Stomach smooth muscle (tissue), 2 donors: ENCODE data around the gene SRSF1.
"Not testable (repeated sequence)": the region's sequence is repeated elsewhere in the genome, so short reads cannot be mapped to it uniquely, and the experiment has no call there.

Experiments used
- H3K27ac ChIP-seq: one replicate; pipeline ENCODE4 v1.7.0; 2013; ENCODE audit warnings: mild to moderate bottlenecking, low read length, inconsistent platforms
- H3K27me3 ChIP-seq, 2 donors: one replicate each; pipeline ENCODE4 v1.7.0; 2013; ENCODE audit warnings: low read length in 2 of 2; ENCODE audit not compliant: insufficient read depth in 2 of 2, control insufficient read depth in 1 of 2
- H3K36me3 ChIP-seq, 2 donors: one replicate each; pipeline ENCODE4 v1.7.0; 2013; ENCODE audit warnings: low read length in 2 of 2; ENCODE audit not compliant: control insufficient read depth in 2 of 2, insufficient read depth in 2 of 2
- H3K4me1 ChIP-seq: one replicate; pipeline ENCODE4 v1.7.0; 2013; ENCODE audit warnings: low read length; ENCODE audit not compliant: control insufficient read depth, insufficient read depth
- H3K4me3 ChIP-seq, 2 donors: one replicate each; pipeline ENCODE4 v1.7.0; 2013; ENCODE audit warnings: low read length in 2 of 2
- H3K9ac ChIP-seq, 2 donors: one replicate each; pipeline ENCODE4 v1.7.0; 2013; ENCODE audit warnings: low read length in 2 of 2, mild to moderate bottlenecking in 1 of 2
- H3K9me3 ChIP-seq, 2 donors: one replicate each; pipeline ENCODE4 v1.7.0; 2013; ENCODE audit warnings: low read length in 2 of 2; ENCODE audit not compliant: control insufficient read depth in 2 of 2
- donor health status: healthy.
- donor health status: Pancreatic carcinoma.

SRSF1 gene

DNA sequence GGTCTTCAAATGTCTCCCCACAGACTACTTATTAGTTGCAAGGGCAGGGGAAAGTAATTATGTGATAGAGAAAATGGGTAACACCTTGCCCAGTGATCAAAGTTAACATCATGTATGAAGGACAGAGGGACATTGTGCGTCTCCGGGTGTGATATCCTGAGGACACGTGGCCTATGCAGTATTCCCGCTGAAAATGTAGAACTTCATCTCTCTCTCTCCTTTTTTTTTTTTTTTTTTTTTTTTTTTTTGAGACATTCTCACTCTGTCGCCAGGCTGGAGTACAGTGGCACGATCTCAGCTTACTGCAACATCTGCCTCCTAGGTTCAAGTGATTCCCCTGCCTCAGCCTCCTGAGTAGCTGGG is 43.9 kb downstream of the SRSF1 start:
- Histone ChIP-seq H3K36me3 (no peaks in the 10 kb centered on the region), H3K27me3 (no peaks in the 10 kb centered on the region), H3K9ac (no peak overlapping the region), H3K27ac (no peak overlapping the region), H3K4me1 (no peaks in the 10 kb centered on the region), H3K4me3 (no peak overlapping the region), H3K9me3 (no peaks in the 10 kb centered on the region)

DNA sequence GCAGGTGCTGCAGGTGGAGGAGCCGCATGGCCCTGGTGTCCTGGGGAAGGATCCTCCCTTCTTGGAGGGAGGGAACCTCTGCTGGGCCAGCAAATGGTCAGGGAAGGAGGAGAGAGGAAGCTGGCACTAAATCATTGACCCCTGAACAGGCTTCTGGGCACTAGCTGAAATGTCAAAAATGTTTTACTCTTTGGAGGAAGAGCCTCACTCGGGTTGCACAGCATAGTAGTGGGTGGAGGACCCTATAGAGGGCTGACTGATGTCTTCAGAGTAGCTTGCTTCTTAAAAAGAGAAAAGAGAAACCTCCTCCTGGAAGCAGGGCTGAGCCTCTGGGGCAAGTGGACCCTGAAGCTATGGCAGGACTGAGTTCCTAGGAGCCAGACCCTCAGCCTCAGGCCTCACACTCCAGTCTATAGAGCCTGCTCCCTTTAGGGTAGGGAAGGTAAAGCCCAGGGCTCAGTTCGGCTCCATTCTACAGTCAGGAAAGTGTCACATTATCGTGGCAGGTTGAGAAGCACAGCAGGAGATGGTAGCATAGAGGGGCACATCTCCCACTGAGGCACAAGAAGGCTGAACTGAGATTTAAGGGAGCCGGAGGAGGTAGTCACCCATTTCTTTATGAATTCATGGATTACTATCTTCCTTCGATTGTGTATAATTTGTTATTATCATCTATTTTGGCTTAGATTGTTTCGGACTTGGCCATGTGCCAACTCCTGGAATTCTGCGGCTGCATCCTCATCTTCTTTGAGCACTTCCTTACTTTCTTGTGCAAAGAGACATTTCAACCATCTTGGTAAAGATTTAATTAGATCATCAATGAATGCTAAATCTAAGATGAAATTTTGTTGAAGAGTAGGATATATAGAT is 44.5 kb downstream of the SRSF1 start:
- Histone ChIP-seq H3K9me3 (no peaks in the 10 kb centered on the region), H3K27me3 (no peaks in the 10 kb centered on the region), H3K4me3 (no peak overlapping the region), H3K4me1 (no peaks in the 10 kb centered on the region), H3K27ac (no peak overlapping the region), H3K9ac (no peak overlapping the region), H3K36me3 (no peaks in the 10 kb centered on the region)

DNA sequence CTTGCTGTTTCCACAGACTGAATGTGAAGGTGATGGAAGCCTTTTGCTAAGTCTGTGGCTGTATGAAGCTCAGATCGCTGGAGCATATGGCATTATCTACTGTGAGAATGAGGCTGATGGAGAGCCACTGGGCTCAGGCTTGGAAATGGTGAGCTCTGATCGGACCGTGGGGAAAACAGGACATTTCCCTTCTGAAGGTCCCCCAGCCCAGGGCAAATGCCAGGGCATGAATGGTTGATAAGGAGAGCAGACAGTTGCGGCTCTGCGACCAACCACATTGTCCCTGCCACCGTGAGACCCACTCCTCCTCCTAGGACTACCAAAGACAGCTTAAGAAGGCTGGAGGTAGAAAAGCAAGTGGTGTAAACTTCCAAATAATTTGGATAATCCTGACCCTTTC is 47.1 kb downstream of the SRSF1 start:
- H3K4me1 ChIP-seq = peaks cover 11% of the 10 kb centered on the region

DNA sequence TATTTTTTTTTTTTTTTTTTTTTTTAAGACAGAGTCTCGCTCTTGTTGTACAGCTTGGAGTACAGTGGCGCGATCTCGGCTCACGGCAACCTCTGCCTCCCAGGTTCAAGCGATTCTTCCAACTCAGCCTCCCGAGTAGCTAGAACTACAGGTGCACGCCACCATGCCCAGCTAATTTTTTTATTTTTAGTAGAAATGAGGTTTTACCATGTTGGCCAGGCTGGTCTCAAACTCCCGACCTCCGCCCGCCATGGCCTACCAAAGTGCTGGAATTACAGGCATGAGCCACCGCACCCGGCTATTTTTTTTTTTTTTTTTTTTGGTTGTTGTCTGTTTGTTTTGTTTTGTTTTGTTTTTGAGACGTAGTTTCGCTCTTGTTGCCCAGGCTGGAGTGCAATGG is 48.7 kb downstream of the SRSF1 start:
- H3K4me1 ChIP-seq = peaks cover 24% of the 10 kb centered on the region
- not testable (repeated sequence) for H3K4me3 ChIP-seq, H3K9me3 ChIP-seq, H3K27me3 ChIP-seq, H3K27ac ChIP-seq, H3K36me3 ChIP-seq, H3K9ac ChIP-seq

More for the DNA sequence above, 47.1 kb downstream of the SRSF1 start:
- Histone ChIP-seq H3K27me3 (no peaks in the 10 kb centered on the region), H3K4me3 (no peak overlapping the region), H3K36me3 (no peaks in the 10 kb centered on the region), H3K9ac (no peak overlapping the region), H3K9me3 (no peaks in the 10 kb centered on the region), H3K27ac (no peak overlapping the region)

DNA sequence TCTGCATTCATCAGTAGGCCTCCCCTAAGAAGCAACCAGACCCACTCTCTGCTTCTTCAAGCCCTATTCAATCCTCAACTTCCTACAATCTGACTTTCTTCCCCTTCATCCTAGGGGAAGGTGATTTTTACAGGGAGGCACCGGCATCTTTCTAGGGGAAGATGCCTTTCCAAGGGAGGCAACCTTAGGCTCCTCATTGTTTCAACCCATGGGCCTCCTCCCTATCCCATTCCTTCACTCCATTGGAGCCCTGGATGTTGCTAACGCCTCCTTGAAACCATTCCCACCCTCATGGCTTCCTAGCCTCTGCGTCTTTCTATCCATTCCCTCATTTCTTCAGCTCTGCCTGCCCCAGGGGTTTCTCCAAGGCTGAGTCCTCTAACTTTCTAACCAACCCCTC is 49.2 kb downstream of the SRSF1 start:
- H3K27me3 ChIP-seq = no peaks in the 10 kb centered on the region
- no peaks in the 10 kb centered on the region for H3K36me3 ChIP-seq
- H3K27ac ChIP-seq = peak overlapping the region; percentile 24
- H3K4me3 ChIP-seq = no peak overlapping the region
- H3K9ac ChIP-seq = no peak overlapping the region
- no peaks in the 10 kb centered on the region for H3K9me3 ChIP-seq
- peaks cover 29% of the 10 kb centered on the region for H3K4me1 ChIP-seq

DNA sequence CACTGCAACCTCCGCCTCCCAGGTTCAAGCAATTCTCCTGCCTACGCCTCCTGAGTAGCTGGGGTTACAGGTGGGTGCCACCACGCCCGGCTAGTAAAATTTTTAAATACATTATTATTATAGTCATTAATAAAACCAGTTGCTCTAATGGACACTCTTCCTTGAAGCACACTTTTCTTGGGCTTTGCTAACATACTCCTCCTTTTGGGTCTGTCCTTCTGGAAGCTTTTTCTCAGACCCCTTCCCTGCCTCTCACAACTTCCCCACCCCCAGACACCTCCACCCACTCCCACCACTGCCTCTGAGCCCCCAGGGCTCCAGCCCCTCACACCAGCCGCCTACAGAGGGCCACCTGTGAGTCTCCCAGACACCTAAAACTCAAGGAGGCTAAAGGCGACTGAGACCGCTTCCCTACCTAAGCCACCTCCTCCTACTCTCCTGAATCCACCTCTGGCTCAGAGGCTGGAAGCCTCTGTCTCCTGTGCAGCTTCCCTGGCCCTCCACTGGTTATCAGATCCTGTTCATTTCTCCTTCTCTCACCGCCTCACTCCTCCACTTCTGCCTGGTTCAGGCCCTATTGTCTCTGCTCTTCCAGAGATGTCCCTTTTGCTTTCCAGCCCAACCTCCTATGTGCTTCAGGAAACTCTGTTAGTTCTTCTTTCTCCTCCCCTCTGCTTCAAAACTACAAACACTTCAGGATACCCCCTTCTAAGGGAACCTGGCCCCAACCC is 49.8 kb downstream of the SRSF1 start:
- peak overlapping the region; percentile 24 for H3K27ac ChIP-seq
- peaks cover 35% of the 10 kb centered on the region for H3K4me1 ChIP-seq
- H3K9me3 ChIP-seq = no peaks in the 10 kb centered on the region
- no peaks in the 10 kb centered on the region for H3K36me3 ChIP-seq
- H3K9ac ChIP-seq = no peak overlapping the region
- no peaks in the 10 kb centered on the region for H3K27me3 ChIP-seq
- no peak overlapping the region for H3K4me3 ChIP-seq

DNA sequence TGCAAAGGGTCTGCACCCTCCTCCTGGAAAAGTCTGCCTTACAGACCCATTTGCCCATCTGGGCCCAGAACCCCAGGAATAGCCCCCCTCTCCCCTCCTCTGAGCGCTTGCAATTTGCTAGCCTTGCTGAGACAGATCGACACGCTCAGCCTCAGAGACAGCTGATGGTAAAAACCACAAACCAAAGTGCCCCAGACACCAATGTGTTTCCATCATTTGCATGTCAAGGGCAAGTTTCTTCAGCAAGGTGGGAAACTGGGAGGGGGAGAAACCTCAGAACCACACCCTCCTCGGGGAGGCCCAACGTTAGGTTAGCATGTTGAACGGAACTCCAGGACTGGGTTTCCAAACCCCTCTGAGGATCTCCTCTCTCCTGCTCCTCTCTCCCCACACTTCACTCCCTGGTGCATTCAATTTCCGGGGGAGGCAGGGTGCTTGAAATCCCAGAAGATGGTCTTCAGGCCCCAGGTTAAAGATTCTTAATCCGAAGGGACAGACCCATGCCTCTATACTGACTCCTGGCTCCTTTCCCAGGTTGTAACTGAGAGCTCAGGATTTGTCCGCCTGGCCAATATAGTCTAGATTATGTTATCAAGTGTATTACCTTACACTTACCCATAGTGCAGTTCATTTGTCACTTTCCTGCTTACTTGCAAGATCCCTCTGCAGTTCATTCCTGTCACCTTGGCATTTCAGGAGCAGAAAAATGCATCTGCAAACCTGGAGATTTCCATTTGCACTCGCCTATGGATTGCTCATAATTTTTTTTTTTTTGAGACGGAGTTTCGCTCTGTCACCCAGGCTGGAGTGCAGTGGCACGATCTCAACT is 50.5 kb downstream of the SRSF1 start:
- Histone ChIP-seq H3K27ac (peak overlapping the region; percentile 93), H3K9ac (peak overlapping the region in 1 of 2 donors; percentile 86), H3K27me3 (no peaks in the 10 kb centered on the region), H3K9me3 (no peaks in the 10 kb centered on the region), H3K36me3 (no peaks in the 10 kb centered on the region), H3K4me3 (peak overlapping the region in 1 of 2 donors; percentile 80), H3K4me1 (peaks cover 39% of the 10 kb centered on the region)

DNA sequence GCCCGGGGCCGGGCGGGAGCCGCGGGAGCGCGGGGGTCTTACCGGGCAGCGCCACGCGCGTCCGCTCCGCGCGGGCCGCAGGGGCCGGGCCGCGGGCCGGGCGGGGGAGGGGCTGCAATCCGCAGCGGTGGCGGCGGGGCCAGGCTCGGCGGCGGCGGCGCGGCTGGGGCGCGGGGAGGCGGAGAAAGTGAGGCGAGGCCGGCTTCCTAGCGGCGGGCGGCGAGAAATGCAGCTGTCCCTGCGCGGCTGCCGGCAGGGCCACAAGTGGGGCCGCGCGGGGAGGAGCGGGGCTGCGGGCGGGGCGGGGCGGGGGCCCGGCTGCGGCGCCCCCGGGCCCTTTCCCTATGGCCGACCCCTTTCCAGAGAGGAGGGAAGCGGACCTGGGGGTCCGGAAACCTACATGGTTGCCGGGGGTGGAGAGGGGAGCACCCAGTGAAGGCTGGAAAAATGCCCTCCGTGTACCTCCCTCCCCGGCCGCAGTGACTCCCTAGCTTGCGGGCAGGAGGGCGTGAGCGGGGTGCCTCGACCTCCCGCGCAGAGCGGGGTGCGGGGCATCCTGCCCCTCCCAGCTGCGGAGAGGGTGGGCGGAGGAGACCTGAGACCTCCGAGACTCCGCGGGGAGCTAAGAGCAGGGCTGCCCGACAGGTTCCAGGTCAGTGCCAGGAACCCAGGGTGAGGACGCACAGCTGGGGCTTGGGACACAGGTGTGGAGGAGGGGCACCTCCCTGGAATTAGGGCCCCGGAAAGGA is 51.7 kb downstream of the SRSF1 start, which contains the start of gene CUEDC1:
Gene CUEDC1, minus strand, starts transcription at position 230 of the 749 bp plus-strand sequence. CDS start 69,848 bp downstream, outside the sequence.
- Histone ChIP-seq H3K9me3 (no peaks in the 10 kb centered on the region), H3K27ac (peak within 1 kb of the TSS; percentile 93), H3K4me3 (peak within 1 kb of the TSS; percentile 80 to 84), H3K9ac (peak within 1 kb of the TSS; percentile 84 to 87), H3K27me3 (no peaks in the 10 kb centered on the region), H3K36me3 (no peaks in the 10 kb centered on the region), H3K4me1 (peaks cover 44% of the 10 kb centered on the region)

DNA sequence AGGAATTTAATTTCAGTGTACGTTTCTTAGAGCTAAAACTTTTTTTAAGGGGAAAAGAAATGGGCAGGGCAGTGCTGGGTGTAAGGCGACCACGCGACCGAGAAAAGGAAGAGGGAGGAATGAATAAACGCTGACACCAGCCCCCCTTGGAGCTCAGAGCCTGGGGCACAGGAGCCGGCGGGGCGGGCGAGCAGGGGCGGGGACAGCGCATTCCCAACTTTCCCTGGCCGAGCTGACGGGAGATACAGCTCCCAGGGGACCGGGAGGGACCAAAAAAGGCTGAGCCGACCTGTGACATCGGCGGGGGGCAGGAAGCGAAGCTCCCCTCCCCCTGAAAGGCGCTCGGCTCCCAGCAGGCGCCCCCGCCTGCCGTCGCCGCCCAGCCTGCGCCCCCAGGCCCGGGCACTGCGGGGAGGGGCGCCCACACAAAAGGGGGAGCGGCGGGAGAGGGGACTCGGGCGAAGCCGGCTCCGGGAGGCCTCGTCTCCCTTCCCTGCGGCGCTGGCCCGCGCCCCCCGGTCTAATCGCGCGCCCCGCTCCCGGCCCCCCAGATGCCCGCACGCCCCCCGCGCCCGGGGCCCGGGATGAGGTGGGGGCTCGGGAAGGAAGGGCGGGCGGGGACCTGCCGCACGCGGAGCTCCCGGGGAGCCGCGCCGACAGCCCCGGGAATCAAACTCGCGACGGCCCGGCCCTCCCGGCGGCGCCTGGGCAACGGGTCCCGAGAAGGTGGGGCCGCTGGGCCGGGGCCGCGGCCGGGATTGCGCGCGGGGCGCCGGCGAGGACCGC is 52.5 kb downstream of the SRSF1 start:
- Histone ChIP-seq H3K9ac (peak overlapping the region; percentile 81 to 87), H3K4me1 (peaks cover 49% of the 10 kb centered on the region), H3K4me3 (peak overlapping the region; percentile 72 to 77), H3K27ac (peak overlapping the region; percentile 93), H3K36me3 (no peaks in the 10 kb centered on the region), H3K9me3 (no peaks in the 10 kb centered on the region), H3K27me3 (no peaks in the 10 kb centered on the region)
